Mucosa of stomach (tissue), 1 donor: ENCODE data around the gene TDRKH.

Experiments used
- H3K27me3 ChIP-seq: one replicate; pipeline ENCODE4 v1.7.0; 2013; ENCODE audit warnings: mild to moderate bottlenecking, low read length; ENCODE audit not compliant: control insufficient read depth, insufficient read depth
- H3K36me3 ChIP-seq: one replicate; pipeline ENCODE4 v1.7.0; 2013; ENCODE audit warnings: low read length; ENCODE audit not compliant: control insufficient read depth, insufficient read depth
- H3K4me1 ChIP-seq: one replicate; pipeline ENCODE4 v1.7.0; 2013; ENCODE audit warnings: mild to moderate bottlenecking, low read length; ENCODE audit not compliant: control insufficient read depth, insufficient read depth
- H3K4me3 ChIP-seq: one replicate; pipeline ENCODE4 v1.7.0; 2013; ENCODE audit warnings: low read length
- H3K9ac ChIP-seq: one replicate; pipeline ENCODE4 v1.7.0; 2013; ENCODE audit warnings: mild to moderate bottlenecking, low read length, moderate library complexity
- H3K9me3 ChIP-seq: one replicate; pipeline ENCODE4 v1.7.0; 2013; ENCODE audit warnings: mild to moderate bottlenecking, low read length, moderate library complexity; ENCODE audit not compliant: control insufficient read depth
- donor health status: Pancreatic carcinoma.

Gene TDRKH

DNA sequence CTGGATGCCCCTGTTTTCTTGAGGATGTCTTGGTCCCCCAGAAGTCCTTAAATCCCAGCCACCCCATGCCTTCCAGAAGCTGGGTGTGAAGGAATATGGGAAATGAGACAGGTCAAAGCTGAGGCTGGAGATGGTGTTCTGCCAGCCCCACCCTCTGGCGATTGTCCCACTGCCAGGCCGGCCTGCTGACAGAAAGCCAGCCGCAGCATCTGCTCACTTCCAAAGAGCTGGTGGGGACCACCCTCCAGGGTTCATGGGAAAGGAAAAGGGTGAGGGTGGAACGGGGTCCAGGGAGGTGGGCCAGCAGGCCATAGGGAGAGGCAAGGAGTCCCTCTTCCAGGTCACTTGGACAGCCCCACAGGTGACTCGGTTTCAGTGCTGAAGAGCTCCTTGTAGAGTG, 16.8 kb upstream of the TDRKH start:
- no peaks in the 10 kb centered on the region for H3K36me3 ChIP-seq
- H3K4me1 ChIP-seq, result no peaks in the 10 kb centered on the region
- H3K9me3 ChIP-seq, result no peaks in the 10 kb centered on the region
- H3K9ac ChIP-seq, result no peak overlapping the region
- no peaks in the 10 kb centered on the region for H3K27me3 ChIP-seq
- no peak overlapping the region for H3K4me3 ChIP-seq

DNA sequence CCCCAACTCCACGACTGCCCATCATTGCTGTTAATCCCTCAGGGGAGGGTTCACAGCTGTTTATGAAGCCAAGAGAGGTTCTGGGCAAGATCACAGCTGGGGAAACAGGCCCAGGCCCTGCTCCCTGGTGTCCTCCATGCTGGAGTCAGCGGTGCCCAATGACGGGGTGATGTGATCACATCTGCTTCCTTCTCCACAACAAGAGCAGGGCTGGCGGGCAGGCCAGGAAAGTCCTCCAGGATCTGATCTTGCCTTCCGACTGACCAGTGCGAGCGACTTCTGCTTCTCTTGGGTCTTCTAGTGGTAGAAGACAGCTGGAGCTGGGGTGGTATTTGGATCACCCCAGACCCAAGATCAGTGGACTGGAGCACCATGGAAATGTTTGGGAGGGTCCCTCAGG, 15.9 kb upstream of the TDRKH start:
- Histone ChIP-seq H3K4me1 (no peaks in the 10 kb centered on the region), H3K9me3 (no peaks in the 10 kb centered on the region), H3K36me3 (no peaks in the 10 kb centered on the region), H3K4me3 (no peak overlapping the region), H3K27me3 (no peaks in the 10 kb centered on the region), H3K9ac (no peak overlapping the region)

DNA sequence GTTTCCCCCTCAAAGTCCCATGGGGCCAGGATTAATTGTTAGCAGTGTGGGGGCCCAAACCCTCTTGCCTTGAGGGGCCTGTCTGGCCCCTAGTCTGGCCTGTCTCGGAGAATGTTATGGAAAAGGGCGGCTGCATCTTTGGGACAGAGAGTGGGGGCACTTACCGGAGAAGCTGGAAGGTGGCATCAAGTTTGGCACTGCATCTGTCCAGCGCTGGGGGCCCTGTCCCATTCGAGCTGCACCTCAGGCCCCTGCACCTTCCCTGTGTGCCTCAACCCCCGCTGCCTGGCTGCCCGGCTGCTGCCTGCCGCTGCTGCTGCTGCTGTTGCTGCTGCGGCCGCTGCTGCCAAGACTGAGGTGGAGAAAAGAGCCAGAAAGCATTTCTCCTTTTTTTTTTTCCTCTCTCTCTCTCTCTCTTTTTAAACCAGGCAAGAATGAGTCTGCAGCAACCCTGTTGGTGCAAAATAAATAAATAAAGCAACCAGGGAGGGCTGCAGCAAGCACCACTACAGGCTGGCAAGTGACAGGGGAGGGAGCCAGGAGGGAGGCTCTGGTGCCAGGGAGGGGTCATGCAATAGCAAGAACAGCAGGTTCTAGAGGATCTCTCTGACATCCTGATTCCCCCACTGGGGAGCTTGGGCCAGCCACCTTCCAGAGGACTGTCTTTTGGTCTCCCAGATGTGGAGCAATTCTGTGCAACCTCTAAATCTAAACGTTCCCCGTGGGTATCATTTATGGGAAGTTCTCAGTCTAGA, 14.9 kb upstream of the TDRKH start, which contains the start of gene LINGO4:
TSS of gene LINGO4 (minus strand) at position 354 of the 755 bp plus-strand sequence. CDS start 2,715 bp downstream, outside the sequence.
- H3K36me3 ChIP-seq, result no peaks in the 10 kb centered on the region
- H3K9ac ChIP-seq, result no peak within 1 kb of the TSS
- H3K4me3 ChIP-seq, result no peak within 1 kb of the TSS
- H3K4me1 ChIP-seq, result no peaks in the 10 kb centered on the region
- H3K27me3 ChIP-seq, result no peaks in the 10 kb centered on the region
- no peaks in the 10 kb centered on the region for H3K9me3 ChIP-seq

DNA sequence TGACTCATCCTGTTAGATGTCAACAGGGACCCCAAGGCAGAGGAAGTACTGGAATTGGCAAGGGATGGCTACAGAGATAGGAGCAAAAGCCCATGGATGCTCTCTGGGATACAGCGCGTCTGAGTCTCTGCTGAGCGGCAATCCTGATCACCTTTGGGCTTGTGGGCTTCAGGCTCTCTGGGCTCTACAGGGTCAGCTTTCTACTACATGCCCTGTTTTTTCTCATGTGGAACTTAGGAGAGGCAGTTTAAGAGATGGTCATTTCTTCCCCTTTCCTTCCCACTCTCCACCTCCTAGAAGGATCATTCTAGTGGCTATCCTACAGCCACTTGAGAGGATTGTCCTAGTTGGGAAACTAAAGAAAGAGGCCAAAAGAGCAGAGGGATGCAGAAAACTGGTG, 13.6 kb upstream of the TDRKH start:
- no peak overlapping the region for H3K4me3 ChIP-seq
- no peaks in the 10 kb centered on the region for H3K9me3 ChIP-seq
- H3K4me1 ChIP-seq, result no peaks in the 10 kb centered on the region
- H3K9ac ChIP-seq, result no peak overlapping the region
- H3K27me3 ChIP-seq, result no peaks in the 10 kb centered on the region
- no peaks in the 10 kb centered on the region for H3K36me3 ChIP-seq

DNA sequence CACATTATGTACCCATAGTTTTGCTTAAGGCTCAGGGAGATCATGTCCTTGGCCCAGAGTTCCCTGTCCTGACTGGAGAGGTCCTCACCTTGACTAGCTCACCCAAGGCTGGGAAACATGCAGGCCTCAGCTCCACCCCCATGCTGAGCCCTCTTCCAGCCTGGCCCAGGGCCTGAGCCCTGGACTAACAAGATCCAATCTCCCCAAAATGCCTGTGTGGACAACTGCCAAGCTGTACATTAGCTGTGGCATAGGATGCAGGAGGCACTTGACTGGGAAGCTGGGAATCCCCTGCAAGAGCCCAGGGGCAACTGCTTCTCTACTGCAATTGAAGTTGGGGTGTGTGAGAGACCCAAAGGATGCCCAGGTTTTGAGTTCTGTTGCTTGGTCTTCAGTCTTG, 12.9 kb upstream of the TDRKH start:
- no peaks in the 10 kb centered on the region for H3K4me1 ChIP-seq
- H3K36me3 ChIP-seq, result no peaks in the 10 kb centered on the region
- no peak overlapping the region for H3K9ac ChIP-seq
- no peak overlapping the region for H3K4me3 ChIP-seq
- no peaks in the 10 kb centered on the region for H3K9me3 ChIP-seq
- no peaks in the 10 kb centered on the region for H3K27me3 ChIP-seq

DNA sequence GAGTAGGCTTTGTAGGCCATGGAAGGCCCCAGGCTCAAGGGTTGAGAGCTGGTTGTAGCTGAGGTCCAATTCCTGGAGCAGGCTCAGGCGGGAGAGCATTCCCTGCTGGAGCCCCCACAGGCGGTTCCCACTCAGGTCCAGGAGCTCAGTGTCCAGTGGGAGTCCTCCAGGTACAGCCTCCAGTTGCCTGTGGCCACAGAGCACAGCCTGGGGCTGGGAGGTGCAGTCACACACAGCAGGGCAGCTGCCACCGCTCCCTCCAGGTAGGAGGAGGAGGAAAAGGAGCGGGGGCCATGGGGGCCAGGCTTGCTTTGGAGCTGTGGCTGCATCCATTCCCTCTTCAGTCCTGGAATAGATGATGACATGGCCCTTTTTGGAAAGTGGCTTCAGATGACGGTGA, 12.1 kb upstream of the TDRKH start:
- H3K36me3 ChIP-seq, result no peaks in the 10 kb centered on the region
- H3K9ac ChIP-seq, result no peak overlapping the region
- no peak overlapping the region for H3K4me3 ChIP-seq
- H3K27me3 ChIP-seq, result no peaks in the 10 kb centered on the region
- no peaks in the 10 kb centered on the region for H3K4me1 ChIP-seq
- no peaks in the 10 kb centered on the region for H3K9me3 ChIP-seq

DNA sequence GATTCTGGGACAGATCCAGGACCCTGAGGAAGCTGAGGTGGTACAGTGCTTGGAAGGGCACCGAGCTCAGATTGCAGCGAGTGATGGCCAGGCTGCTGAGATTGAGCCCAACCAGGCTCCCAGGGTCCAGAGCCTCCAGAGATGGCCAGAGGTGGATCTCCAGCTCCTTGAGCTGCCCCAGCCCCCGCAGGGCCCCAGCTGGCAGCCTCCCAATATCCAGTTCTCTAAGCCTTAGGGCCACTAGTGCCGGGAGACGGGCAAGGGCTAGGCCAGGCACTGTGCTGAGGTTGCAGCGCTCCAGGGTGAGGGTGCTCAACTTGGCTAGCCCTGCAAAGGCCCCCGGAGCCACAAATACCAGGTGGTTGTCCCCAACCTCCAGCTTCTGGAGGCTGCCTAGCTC, 11.5 kb upstream of the TDRKH start:
- H3K4me3 ChIP-seq, result no peak overlapping the region

DNA sequence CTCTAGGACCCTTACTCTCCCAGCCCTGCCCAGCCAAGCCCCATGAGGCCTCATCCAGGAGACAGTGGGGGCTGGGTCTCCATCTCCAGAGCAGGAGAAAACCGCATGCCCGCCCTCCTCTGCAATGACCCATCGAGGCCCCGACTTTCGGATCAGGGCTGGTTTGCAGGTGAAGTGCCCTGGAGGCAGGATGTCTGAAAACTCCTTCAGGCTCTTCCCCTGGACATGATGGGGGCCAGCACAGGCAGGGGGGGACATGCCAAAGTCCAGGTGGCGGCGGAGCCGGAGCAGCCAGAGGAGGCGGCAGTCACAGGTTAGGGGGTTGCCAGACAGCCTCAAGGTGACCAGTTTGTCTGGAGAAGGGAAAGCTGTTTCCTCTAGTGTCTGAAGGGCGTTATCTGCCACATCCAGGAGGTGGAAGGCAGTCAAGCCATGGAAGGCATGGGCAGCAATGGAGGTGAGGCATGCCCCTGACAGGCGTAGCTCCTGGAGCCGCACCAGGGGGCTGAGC, 11.1 kb upstream of the TDRKH start:
- no peaks in the 10 kb centered on the region for H3K9me3 ChIP-seq
- no peaks in the 10 kb centered on the region for H3K36me3 ChIP-seq
- no peaks in the 10 kb centered on the region for H3K27me3 ChIP-seq
- no peaks in the 10 kb centered on the region for H3K4me1 ChIP-seq
- H3K9ac ChIP-seq, result no peak overlapping the region
- H3K4me3 ChIP-seq, result no peak overlapping the region

More for the DNA sequence above, 11.5 kb upstream of the TDRKH start:
- no peak overlapping the region for H3K9ac ChIP-seq
- no peaks in the 10 kb centered on the region for H3K27me3 ChIP-seq
- H3K9me3 ChIP-seq, result no peaks in the 10 kb centered on the region
- no peaks in the 10 kb centered on the region for H3K36me3 ChIP-seq
- H3K4me1 ChIP-seq, result no peaks in the 10 kb centered on the region

DNA sequence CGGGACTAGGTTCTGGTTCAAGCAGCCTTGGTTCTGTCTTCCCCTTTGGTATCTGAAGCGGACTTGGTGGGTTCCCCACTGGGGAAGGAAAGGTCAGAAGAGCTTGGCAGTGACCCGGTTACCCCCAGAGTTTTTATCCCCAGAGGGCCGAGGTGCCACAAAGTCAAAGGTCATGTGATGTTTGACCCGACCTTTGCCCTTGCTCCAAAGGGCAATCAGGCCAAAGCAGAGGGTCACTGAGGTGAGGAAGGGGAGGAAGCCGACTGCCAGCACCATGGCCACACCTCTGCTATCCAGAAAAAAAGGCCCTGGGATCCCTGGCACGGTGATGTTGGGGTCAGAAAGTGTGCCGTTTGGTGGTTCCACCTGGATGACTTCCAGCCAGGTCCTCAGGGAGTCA, 10.5 kb upstream of the TDRKH start:
- H3K9me3 ChIP-seq, result no peaks in the 10 kb centered on the region
- H3K4me3 ChIP-seq, result no peak overlapping the region
- no peak overlapping the region for H3K9ac ChIP-seq
- H3K4me1 ChIP-seq, result no peaks in the 10 kb centered on the region
- H3K36me3 ChIP-seq, result no peaks in the 10 kb centered on the region
- no peaks in the 10 kb centered on the region for H3K27me3 ChIP-seq

DNA sequence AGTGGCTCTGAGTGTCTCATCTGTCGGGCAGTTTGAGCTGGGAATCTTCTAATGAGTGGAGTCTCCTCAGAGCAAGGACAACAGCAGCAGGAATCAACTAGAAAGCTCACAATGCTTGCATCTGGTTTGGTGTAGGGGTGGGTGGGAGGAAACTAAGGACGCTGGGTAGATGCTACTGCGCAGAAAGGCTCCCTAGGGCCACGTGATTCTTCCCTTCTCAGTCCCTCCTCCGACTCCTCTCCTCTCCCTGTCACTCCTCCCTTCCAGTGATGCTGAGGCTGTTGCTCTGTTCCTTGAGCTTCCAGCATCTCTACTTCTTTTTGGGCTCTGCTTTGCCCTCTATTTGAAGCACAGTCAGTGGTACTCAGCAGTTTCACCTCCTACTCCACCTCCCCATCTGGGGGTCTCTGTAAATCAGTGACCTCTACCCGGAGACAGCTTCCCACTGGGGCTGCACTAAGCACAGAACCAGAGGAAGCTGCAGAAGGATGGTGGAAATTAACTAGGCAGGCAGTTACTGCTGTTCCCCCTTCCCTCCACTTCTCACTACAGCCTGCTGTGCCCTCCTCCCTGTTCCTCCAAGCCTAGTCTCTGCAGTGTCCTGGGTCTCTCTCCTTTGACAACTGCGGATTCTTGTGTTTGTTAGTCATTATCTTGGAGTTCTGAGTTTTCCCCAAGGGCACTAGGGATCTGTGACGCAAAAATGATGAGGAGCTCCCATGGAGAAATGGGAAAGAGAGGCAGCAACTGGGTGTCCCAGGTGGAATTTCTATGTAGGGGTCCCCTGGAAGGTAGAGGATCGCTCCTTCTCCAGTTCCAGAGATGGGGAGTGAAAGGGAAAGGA, 9.1 kb upstream of the TDRKH start:
- H3K27me3 ChIP-seq, result no peaks in the 10 kb centered on the region
- no peaks in the 10 kb centered on the region for H3K9me3 ChIP-seq
- H3K36me3 ChIP-seq, result no peaks in the 10 kb centered on the region
- H3K9ac ChIP-seq, result no peak overlapping the region
- H3K4me3 ChIP-seq, result no peak overlapping the region
- no peaks in the 10 kb centered on the region for H3K4me1 ChIP-seq

DNA sequence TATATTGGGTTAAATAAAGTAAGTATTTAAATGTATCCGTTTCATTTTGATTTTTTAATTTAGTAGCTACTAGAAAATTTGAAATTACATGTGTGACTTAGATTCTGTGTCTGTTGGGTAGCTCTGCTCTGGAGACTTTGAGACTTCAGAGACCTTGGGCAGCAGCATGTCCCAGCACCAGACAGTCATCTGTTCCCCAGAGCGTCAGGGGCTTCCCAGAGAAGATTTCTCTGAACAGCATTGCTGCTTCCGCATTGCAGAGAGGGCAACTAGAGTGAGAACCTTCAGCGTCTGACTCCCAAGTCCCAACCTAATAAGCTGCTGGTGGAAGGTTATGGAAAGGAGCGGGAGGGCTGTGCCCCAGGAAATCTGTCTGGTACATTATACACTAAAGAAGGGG, 8.3 kb upstream of the TDRKH start:
- Histone ChIP-seq H3K9ac (no peak overlapping the region), H3K36me3 (no peaks in the 10 kb centered on the region), H3K9me3 (no peaks in the 10 kb centered on the region), H3K4me1 (no peaks in the 10 kb centered on the region), H3K4me3 (no peak overlapping the region), H3K27me3 (no peaks in the 10 kb centered on the region)

DNA sequence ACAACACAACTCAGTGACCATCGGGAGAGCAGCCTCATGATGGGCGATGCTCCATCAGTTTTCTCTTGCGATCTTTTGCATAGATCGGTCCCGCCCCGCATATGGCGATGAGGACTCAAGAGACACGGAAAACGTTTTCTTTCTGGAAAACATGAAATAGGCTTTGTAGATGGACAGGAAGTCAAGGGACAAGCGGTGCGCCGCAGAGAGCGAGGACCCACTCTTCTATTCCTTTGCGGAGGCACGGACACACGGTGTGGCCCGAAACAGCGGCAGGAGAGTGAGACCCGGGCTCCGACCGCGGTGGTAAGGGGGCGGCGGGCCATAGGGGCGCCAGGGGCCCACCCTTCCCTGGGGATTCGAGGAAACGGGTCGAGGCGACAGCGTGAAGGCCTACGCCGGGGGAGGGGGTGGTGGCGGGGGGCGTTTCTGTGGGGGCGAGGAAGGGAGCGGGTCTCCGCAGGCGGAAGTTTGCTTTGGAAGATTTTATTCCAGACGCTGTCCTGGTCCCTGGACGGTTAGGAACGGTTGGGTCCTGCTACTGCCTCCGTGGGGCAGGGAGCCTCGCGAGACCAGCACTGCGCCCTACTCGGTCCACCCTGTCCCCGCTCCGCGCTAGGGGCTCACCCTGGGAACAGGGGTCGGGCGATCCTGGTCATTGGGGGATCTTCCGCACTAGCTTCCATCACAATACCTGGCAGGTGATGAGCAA, 796 bp upstream of the TDRKH start:
- Histone ChIP-seq H3K9me3 (no peaks in the 10 kb centered on the region), H3K9ac (peak overlapping the region; percentile 65), H3K4me1 (no peaks in the 10 kb centered on the region), H3K27me3 (no peaks in the 10 kb centered on the region), H3K36me3 (no peaks in the 10 kb centered on the region), H3K4me3 (peak overlapping the region; percentile 81)
